ENCODE results near the gene STK36. TPM values are rescaled to one million over a fixed set of nuclear protein-coding genes. Genes with fewer than 3 reads are reported as not detected.

The STK36 gene
- total RNA-seq, 8 experiments from 2014 or later, result 12.7 to 93.3 (median 26.0) TPM

GRCh38 chr2:218710334-218710686 lies 38.4 kb downstream of the STK36 start:
- peak in 2 of 8 experiments; percentile 1 to 3 for ATAC-seq (replicated peaks in 6 of 8)
- Histone ChIP-seq H3K27ac (no peak overlapping the region), H3K4me3 (peak overlapping the region; percentile 20 to 80 (median 73)), H3K4me1 (replicated peaks in 1 of 2) (peaks cover 0 to 4% of the 10 kb centered on the region in 2 donors)
- in situ Hi-C loops (cut with MboI; ENCODE audit: low pct_unique_long_range_greater_than_20kb in 2 of 9, low sequenced_read_pairs in 9 of 9, unreplicated experiment in 9 of 9), result loop anchor here in 2 of 9 experiments (10.0 to 25.0 kb wide), 2 partner anchors 74 to 127 kb away; partner anchors contain the start of genes CYP27A1 (in 1 of the 2) and PRKAG3 (in 1 of the 2)
- WGBS, 10 experiments, result 21 to 100% (median 60%) methylated on average over 2 to 9 of the region's 14 CpGs; no CpG with 5 or more reads in 3 of the 10 experiments

- Histone ChIP-seq H3K4me1 (replicated peaks in 1 of 2) (peaks cover 0 to 4% of the 10 kb centered on the region in 2 donors), H3K4me3 (peak within 1 kb of the TSS; percentile 59 to 80 (median 76)), H3K27ac (peak within 1 kb of the TSS; percentile 14 to 39)
- in situ Hi-C loops (cut with MboI; ENCODE audit: low pct_unique_long_range_greater_than_20kb in 2 of 9, low sequenced_read_pairs in 9 of 9, unreplicated experiment in 9 of 9), result loop anchor here in 2 of 9 experiments (10.0 to 25.0 kb wide), 2 partner anchors 74 to 126 kb away; partner anchors contain the start of genes CYP27A1 (in 1 of the 2) and PRKAG3 (in 1 of the 2)
- peak; percentile 90 to 98 (median 97) for ATAC-seq (replicated peaks in 6 of 8)
- 0 to 3% (median 0%) methylated on average over 1 to 17 of the region's 74 CpGs for WGBS, 10 experiments
Measured at GRCh38 chr2:218710687-218711549, 39.0 kb downstream of the STK36 start, which contains the start of gene TTLL4. TSS of gene TTLL4 (plus strand) at chr2:218710835. CDS start at chr2:218737677, 26,842 bp downstream.

GRCh38 chr2:218711550-218711929 lies 39.7 kb downstream of the STK36 start:
- no peak for ATAC-seq (replicated peaks in 6 of 8)
- in situ Hi-C loops (cut with MboI; ENCODE audit: low pct_unique_long_range_greater_than_20kb in 2 of 9, low sequenced_read_pairs in 9 of 9, unreplicated experiment in 9 of 9), result loop anchor here in 2 of 9 experiments (10.0 to 25.0 kb wide), 2 partner anchors 73 to 126 kb away; partner anchors contain the start of genes CYP27A1 (in 1 of the 2) and PRKAG3 (in 1 of the 2)
- WGBS, 10 experiments, result 0 to 10% (median 7%) methylated on average over 2 to 5 of the region's 5 CpGs
- Histone ChIP-seq H3K4me3 (peak overlapping the region; percentile 59 to 80 (median 76)), H3K27ac (no peak overlapping the region), H3K4me1 (replicated peaks in 1 of 2) (peaks cover 0 to 4% of the 10 kb centered on the region in 2 donors)

GRCh38 chr2:218713922-218714321 lies 42.0 kb downstream of the STK36 start:
- WGBS, 10 experiments, result 80 to 100% (median 100%) methylated on average over 1 to 2 of the region's 2 CpGs; no CpG with 5 or more reads in 2 of the 10 experiments
- ATAC-seq (replicated peaks in 6 of 8), result no peak
- Histone ChIP-seq H3K27ac (no peak overlapping the region), H3K4me3 (no peak overlapping the region), H3K4me1 (replicated peaks in 1 of 2) (peaks cover 0 to 4% of the 10 kb centered on the region in 2 donors)
- in situ Hi-C loops (cut with MboI; ENCODE audit: low pct_unique_long_range_greater_than_20kb in 2 of 9, low sequenced_read_pairs in 9 of 9, unreplicated experiment in 9 of 9), result loop anchor here in 2 of 9 experiments (10.0 to 25.0 kb wide), 2 partner anchors 71 to 123 kb away; partner anchors contain the start of genes CYP27A1 (in 1 of the 2) and PRKAG3 (in 1 of the 2)

- in situ Hi-C loops (cut with MboI; ENCODE audit: low pct_unique_long_range_greater_than_20kb in 2 of 9, low sequenced_read_pairs in 9 of 9, unreplicated experiment in 9 of 9), result loop anchor here in 2 of 9 experiments (10.0 to 25.0 kb wide), 2 partner anchors 69 to 121 kb away; partner anchors contain the start of genes CYP27A1 (in 1 of the 2) and PRKAG3 (in 1 of the 2)
- Histone ChIP-seq H3K4me1 (replicated peaks in 1 of 2) (peaks cover 0 to 4% of the 10 kb centered on the region in 2 donors), H3K27ac (no peak overlapping the region), H3K4me3 (no peak overlapping the region)
- WGBS, 10 experiments, result 59 to 95% (median 86%) methylated on average over 3 to 4 of the region's 4 CpGs; no CpG with 5 or more reads in 3 of the 10 experiments
- no peak for ATAC-seq (replicated peaks in 6 of 8)
Measured at GRCh38 chr2:218716070-218716469, 44.2 kb downstream of the STK36 start.

GRCh38 chr2:218717262-218717661 lies 45.4 kb downstream of the STK36 start:
- WGBS, 10 experiments, result 71 to 100% (median 95%) methylated on average over 1 to 2 of the region's 3 CpGs; no CpG with 5 or more reads in 2 of the 10 experiments
- no peak overlapping the region for H3K27ac ChIP-seq
- in situ Hi-C loops (cut with MboI; ENCODE audit: low pct_unique_long_range_greater_than_20kb in 2 of 9, low sequenced_read_pairs in 9 of 9, unreplicated experiment in 9 of 9), result loop anchor here in 2 of 9 experiments (10.0 to 25.0 kb wide), 2 partner anchors 68 to 120 kb away; partner anchors contain the start of genes CYP27A1 (in 1 of the 2) and PRKAG3 (in 1 of the 2)
- H3K4me3 ChIP-seq, result no peak overlapping the region
- ATAC-seq (replicated peaks in 6 of 8), result peak in 2 of 8 experiments; percentile 62 to 68
- H3K4me1 ChIP-seq (replicated peaks in 1 of 2), result peaks cover 0 to under 1% of the 10 kb centered on the region in 2 donors

- 85 to 100% (median 94%) methylated on average over 1 to 5 of the region's 7 CpGs; no CpG with 5 or more reads in 4 of the 10 experiments for WGBS, 10 experiments
- ATAC-seq (replicated peaks in 6 of 8), result no peak
- Histone ChIP-seq H3K4me3 (no peak overlapping the region), H3K4me1 (replicated peaks in 1 of 2) (peaks cover 0 to 5% of the 10 kb centered on the region in 2 donors), H3K27ac (no peak overlapping the region)
- in situ Hi-C loops (cut with MboI; ENCODE audit: low pct_unique_long_range_greater_than_20kb in 2 of 9, low sequenced_read_pairs in 9 of 9, unreplicated experiment in 9 of 9), result loop anchor here in 2 of 9 experiments (10.0 to 25.0 kb wide), 2 partner anchors 67 to 119 kb away; partner anchors contain the start of genes CYP27A1 (in 1 of the 2) and PRKAG3 (in 1 of the 2)
Measured at GRCh38 chr2:218718058-218718457, 46.2 kb downstream of the STK36 start.

- Histone ChIP-seq H3K4me3 (no peak overlapping the region), H3K4me1 (replicated peaks in 1 of 2) (peaks cover 0 to 5% of the 10 kb centered on the region in 2 donors), H3K27ac (no peak overlapping the region)
- WGBS, 10 experiments, result 71 to 100% (median 80%) methylated on average over 1 to 3 of the region's 3 CpGs; no CpG with 5 or more reads in 1 of the 10 experiments
- in situ Hi-C loops (cut with MboI; ENCODE audit: low pct_unique_long_range_greater_than_20kb in 2 of 9, low sequenced_read_pairs in 9 of 9, unreplicated experiment in 9 of 9), result loop anchor here in 2 of 9 experiments (10.0 to 25.0 kb wide), 2 partner anchors 65 to 118 kb away; partner anchors contain the start of genes CYP27A1 (in 1 of the 2) and PRKAG3 (in 1 of the 2)
- ATAC-seq (replicated peaks in 6 of 8), result no peak
Measured at GRCh38 chr2:218719457-218719856, 47.6 kb downstream of the STK36 start.

- Histone ChIP-seq H3K4me3 (no peak overlapping the region), H3K4me1 (replicated peaks in 1 of 2) (peaks cover 0 to 5% of the 10 kb centered on the region in 2 donors), H3K27ac (no peak overlapping the region)
- WGBS, 10 experiments, result 80 to 98% (median 93%) methylated on average over 1 to 15 of the region's 19 CpGs
- in situ Hi-C loops (cut with MboI; ENCODE audit: low pct_unique_long_range_greater_than_20kb in 2 of 9, low sequenced_read_pairs in 9 of 9, unreplicated experiment in 9 of 9), result loop anchor here in 2 of 9 experiments (10.0 to 25.0 kb wide), 2 partner anchors 117 to 124 kb away; partner anchors contain the start of gene PRKAG3 (in 1 of the 2)
- no peak for ATAC-seq (replicated peaks in 6 of 8)
Measured at GRCh38 chr2:218720048-218721041, 48.5 kb downstream of the STK36 start.

GRCh38 chr2:218721488-218721887 lies 49.6 kb downstream of the STK36 start:
- H3K4me3 ChIP-seq, result no peak overlapping the region
- in situ Hi-C loops (cut with MboI; ENCODE audit: low pct_unique_long_range_greater_than_20kb in 2 of 9, low sequenced_read_pairs in 9 of 9, unreplicated experiment in 9 of 9), result loop anchor here in 2 of 9 experiments (10.0 to 25.0 kb wide), 2 partner anchors 116 to 123 kb away; partner anchors contain the start of gene PRKAG3 (in 1 of the 2)
- peak in 4 of 8 experiments; percentile 16 to 85 (median 76) for ATAC-seq (replicated peaks in 6 of 8)
- H3K4me1 ChIP-seq (replicated peaks in 1 of 2), result peaks cover 0 to 5% of the 10 kb centered on the region in 2 donors
- H3K27ac ChIP-seq, result no peak overlapping the region

- no peak for ATAC-seq (replicated peaks in 6 of 8)
- in situ Hi-C loops (cut with MboI; ENCODE audit: low pct_unique_long_range_greater_than_20kb in 2 of 9, low sequenced_read_pairs in 9 of 9, unreplicated experiment in 9 of 9), result loop anchor here in 2 of 9 experiments (10.0 to 25.0 kb wide), 2 partner anchors 115 to 123 kb away; partner anchors contain the start of gene PRKAG3 (in 1 of the 2)
- no peak overlapping the region for H3K4me3 ChIP-seq
- WGBS, 10 experiments, result 96 to 100% (median 100%) methylated on average over 1 to 2 of the region's 2 CpGs; no CpG with 5 or more reads in 2 of the 10 experiments
- H3K4me1 ChIP-seq (replicated peaks in 1 of 2), result peaks cover 0 to 5% of the 10 kb centered on the region in 2 donors
- H3K27ac ChIP-seq, result no peak overlapping the region
Measured at GRCh38 chr2:218721934-218722333, 50.0 kb downstream of the STK36 start.

Measured in motor neuron (in vitro differentiated cells).